Measurements from ENCODE around the gene ZNF837.

GRCh38 chr19:58385313-58385890, 4.6 kb upstream of the ZNF837 start:
- no peak for TF ChIP-seq CTCF (IDR thresholded peaks at IDR 0.05)
- TF ChIP-seq POLR2A (IDR thresholded peaks at IDR 0.05) = no peak
